MG63 (cell line): ENCODE data around the gene RPL21. TPM values are rescaled to one million over a fixed set of nuclear protein-coding genes. Genes with fewer than 3 reads are reported as not detected.
"Not testable (repeated sequence)": the region's sequence is repeated elsewhere in the genome, so short reads cannot be mapped to it uniquely, and the experiment has no call there.

Experiments used
- DNase-seq: peaks from one replicate; pipeline ENCODE4 v3.0.0-alpha.2; 2020
- H3K27me3 ChIP-seq: fragments of 250-450 bp; sonication (Bioruptor Pico); 2 replicates; pipeline ENCODE4 v1.5.1; 2020; ENCODE audit warnings: mild to moderate bottlenecking, moderate library complexity
- H3K36me3 ChIP-seq: fragments of 250-450 bp; sonication (Bioruptor Pico); 2 replicates; pipeline ENCODE4 v1.5.1; 2020; ENCODE audit warnings: mild to moderate bottlenecking, moderate library complexity
- H3K4me3 ChIP-seq: fragments of 250-450 bp; sonication (Bioruptor Pico); 2 replicates; pipeline ENCODE4 v1.5.1; 2020; ENCODE audit warnings: mild to moderate bottlenecking, moderate library complexity
- H3K9me3 ChIP-seq: fragments of 250-450 bp; sonication (Bioruptor Pico); 2 replicates; pipeline ENCODE4 v1.5.1; 2020; ENCODE audit warnings: mild to moderate bottlenecking, moderate library complexity
- total RNA-seq: library from RNA; depleted of rRNA; stranded (reverse); fragments of >200 nt; shearing (Covaris generic); gene quantifications from 2 replicates; pipeline ENCODE4 v1.2.3, GENCODE V29; 2014; ENCODE audit warnings: low replicate concordance; rRNA removed

The RPL21 gene
- 1,701 and 2,215 TPM in 2 replicates for total RNA-seq

- peak; percentile 95 for DNase-seq
- peak within 1 kb of the TSS; percentile 92 for H3K4me3 ChIP-seq
- H3K27me3 ChIP-seq = no peaks in the 10 kb centered on the region
- peaks cover 49% of the 10 kb centered on the region for H3K36me3 ChIP-seq
- H3K9me3 ChIP-seq = no peaks in the 10 kb centered on the region
Observed at GRCh38 chr13:27251166-27252091, at the start of gene RPL21. RPL21 (plus strand) TSS chr13:27251558; CDS start chr13:27253777, 2,219 bp downstream.

- H3K4me3 ChIP-seq = no peak overlapping the region
- no peaks in the 10 kb centered on the region for H3K36me3 ChIP-seq
- no peak for DNase-seq
Observed at GRCh38 chr13:27201661-27202060, 49.7 kb upstream of the RPL21 start.

DNA sequence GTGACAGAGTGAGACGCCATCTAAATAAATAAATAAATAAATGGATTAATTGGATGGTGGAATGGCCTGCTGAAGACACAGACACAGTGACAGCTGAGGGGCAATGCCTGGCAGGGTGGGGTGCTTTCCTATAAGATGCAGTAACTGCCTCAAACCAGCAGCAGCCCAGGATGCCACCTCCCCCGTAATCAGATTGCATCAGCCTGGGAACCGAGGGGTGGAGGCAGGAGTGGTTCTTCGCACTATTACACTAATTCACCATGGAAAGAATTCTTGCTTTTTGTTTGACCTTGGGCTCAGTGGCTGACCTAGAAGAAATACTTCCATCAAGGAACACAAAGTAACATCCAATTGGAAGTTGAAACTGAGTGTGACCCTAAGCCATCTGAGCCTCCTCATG, 48.2 kb upstream of the RPL21 start:
- H3K36me3 ChIP-seq = no peaks in the 10 kb centered on the region
- DNase-seq = no peak
- H3K9me3 ChIP-seq = no peaks in the 10 kb centered on the region
- no peaks in the 10 kb centered on the region for H3K27me3 ChIP-seq
- H3K4me3 ChIP-seq = no peak overlapping the region

More at GRCh38 chr13:27201661-27202060, 49.7 kb upstream of the RPL21 start:
- 0 out of 2 replicates have a peak, but pooled peaks cover 2% of the 10 kb centered on the region for H3K9me3 ChIP-seq
- H3K27me3 ChIP-seq = no peaks in the 10 kb centered on the region

- no peak for DNase-seq
Observed at GRCh38 chr13:27203854-27204253, 47.5 kb upstream of the RPL21 start.

DNA sequence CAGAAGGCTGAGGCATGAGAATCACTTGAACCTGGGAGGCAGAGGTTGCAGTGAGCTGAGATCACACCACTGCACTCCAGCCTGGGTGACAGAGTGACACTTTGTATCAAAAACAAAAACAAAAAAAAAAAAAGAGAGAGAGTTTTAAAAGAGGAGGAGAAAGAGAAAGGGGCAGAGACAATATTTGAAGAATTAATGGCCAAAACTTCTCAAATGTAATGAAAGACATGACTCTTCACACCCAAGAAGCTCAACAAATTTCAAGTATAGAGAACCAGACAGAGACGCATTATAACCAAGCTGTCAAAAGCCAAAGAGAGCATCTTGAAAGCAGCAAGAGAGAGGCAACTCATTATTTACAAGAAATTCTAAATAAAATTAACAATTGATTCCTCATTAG, 42.8 kb upstream of the RPL21 start:
- H3K36me3 ChIP-seq = no peaks in the 10 kb centered on the region
- H3K4me3 ChIP-seq = no peak overlapping the region
- H3K27me3 ChIP-seq = no peaks in the 10 kb centered on the region
- H3K9me3 ChIP-seq = no peaks in the 10 kb centered on the region
- DNase-seq = no peak

More at GRCh38 chr13:27203854-27204253, 47.5 kb upstream of the RPL21 start:
- H3K36me3 ChIP-seq = no peaks in the 10 kb centered on the region
- no peak overlapping the region for H3K4me3 ChIP-seq
- no peaks in the 10 kb centered on the region for H3K9me3 ChIP-seq
- H3K27me3 ChIP-seq = no peaks in the 10 kb centered on the region

GRCh38 chr13:27211271-27211670, 40.1 kb upstream of the RPL21 start:
- Histone ChIP-seq H3K27me3 (no peaks in the 10 kb centered on the region), H3K36me3 (no peaks in the 10 kb centered on the region), H3K4me3 (no peak overlapping the region), H3K9me3 (no peaks in the 10 kb centered on the region)
- DNase-seq = no peak

DNA sequence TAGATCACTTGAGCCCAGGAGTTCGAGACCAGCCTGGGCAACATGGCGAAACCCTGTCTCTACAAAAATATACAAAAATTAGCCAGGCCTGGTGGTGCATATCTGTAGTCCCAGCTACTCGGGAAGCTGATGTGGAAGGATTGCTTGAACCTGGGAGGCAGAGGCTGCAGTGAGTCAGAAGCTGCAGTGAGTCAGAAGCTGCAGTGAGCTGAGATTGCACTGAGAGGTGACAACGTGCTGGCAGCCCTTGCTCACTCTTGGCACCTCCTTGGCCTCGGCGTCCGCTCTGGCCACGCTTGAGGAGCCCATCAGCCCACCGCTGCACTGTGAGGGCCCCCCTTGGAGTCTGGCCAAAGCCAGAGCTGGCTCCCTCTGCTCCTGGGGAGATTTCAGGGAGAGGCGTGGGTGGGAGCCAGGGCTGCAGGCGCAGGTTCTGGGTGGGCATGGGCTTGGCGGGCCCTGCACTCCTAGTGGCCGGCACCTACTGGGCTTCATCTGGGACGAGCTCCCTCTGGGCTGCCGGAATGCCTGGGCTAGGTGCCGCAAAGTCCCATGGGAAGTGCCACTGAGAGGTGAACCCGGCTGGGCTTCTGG, 39.5 kb upstream of the RPL21 start:
- Histone ChIP-seq H3K9me3 (no peaks in the 10 kb centered on the region), H3K4me3 (peak overlapping the region; percentile 14; the same call in 1 of the 2 replicates), H3K36me3 (no peaks in the 10 kb centered on the region), H3K27me3 (no peaks in the 10 kb centered on the region)
- peak; percentile 92 for DNase-seq

GRCh38 chr13:27213386-27213785, 38.0 kb upstream of the RPL21 start:
- DNase-seq, H3K9me3 ChIP-seq, H3K4me3 ChIP-seq, H3K36me3 ChIP-seq, H3K27me3 ChIP-seq: not testable (repeated sequence)

DNA sequence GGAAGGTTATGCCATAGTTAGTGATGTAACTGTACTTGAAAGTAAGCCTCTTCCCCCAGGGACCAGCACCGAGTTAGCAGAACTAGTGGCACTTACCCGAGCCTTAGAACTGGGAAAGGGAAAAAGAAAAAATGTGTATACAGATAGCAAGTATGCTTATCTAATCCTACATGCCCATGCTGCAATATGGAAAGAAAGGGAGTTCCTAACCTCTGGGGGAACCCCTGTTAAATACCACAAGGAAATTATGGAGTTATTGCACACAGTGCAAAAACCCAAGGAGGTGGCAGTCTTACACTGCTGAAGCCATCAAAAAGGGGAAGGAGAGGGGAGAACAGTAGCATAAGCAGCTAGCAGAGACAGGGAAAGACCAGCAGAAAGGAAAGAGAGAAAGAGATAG, 33.6 kb upstream of the RPL21 start:
- not testable (repeated sequence) for H3K36me3 ChIP-seq, H3K27me3 ChIP-seq, H3K4me3 ChIP-seq, H3K9me3 ChIP-seq, DNase-seq

DNA sequence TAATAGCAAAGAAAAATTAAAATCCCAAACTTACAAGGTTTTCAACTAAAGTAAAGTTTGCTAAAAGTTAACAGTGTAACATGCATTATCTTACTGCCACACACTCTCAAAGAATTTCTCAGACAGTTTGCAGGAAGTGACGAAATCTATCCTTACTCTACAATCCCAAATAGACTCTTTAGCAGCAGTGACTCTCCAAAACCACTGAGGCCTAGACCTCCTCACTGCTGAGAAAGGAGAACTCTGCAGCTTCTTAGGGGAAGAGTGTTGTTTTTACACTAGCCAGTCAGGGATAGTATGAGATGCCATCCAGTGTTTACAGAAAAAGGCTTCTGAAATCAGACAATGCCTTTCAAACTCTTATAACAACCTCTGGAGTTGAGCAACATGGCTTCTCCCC, 32.5 kb upstream of the RPL21 start:
- H3K27me3 ChIP-seq, H3K9me3 ChIP-seq, H3K4me3 ChIP-seq, DNase-seq, H3K36me3 ChIP-seq: not testable (repeated sequence)

DNA sequence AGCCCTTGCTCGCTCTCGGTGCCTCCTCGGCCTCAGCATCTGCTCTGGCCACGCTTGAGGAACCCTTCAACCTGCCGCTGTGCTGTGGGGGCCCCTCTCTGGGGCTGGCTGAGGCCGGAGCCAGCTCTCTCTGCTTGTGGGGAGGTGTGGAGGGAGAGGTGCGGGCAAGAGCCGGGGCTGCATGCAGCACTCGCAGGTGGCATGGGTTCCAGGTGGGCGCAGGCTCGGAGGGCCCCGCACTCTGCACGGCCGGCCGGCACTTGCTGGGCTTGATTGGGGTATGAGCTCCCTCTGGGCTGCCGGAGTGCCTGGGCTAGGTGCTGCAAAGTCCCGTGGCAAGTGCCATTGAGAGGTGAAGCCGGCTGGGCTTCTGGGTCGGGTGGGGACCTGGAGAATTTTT, 31.7 kb upstream of the RPL21 start:
- Histone ChIP-seq H3K4me3 (no peak overlapping the region), H3K9me3 (peaks cover 2% of the 10 kb centered on the region; the same call in 1 of the 2 replicates), H3K27me3 (no peaks in the 10 kb centered on the region), H3K36me3 (no peaks in the 10 kb centered on the region)
- no peak for DNase-seq

DNA sequence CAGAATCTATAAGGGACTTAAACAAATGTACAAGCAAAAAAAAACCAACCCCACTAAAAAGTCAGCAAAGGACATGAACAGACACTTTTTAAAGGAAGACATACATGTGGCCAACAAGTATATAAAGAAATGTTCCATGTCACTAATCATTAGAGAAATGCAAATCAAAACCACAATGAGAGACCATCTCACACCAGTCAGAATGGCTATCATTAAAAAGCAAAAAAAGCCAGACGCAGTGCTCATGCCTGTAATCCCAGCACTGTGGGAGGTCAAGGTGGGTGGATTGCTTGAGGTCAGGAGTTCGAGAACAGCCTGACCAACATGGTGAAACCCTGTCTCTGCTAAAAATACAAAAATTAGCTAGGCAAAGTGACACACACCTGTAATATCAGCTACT, 29.3 kb upstream of the RPL21 start:
- H3K9me3 ChIP-seq = not testable (repeated sequence)

GRCh38 chr13:27226991-27227390, 24.4 kb upstream of the RPL21 start:
- no peaks in the 10 kb centered on the region for H3K36me3 ChIP-seq
- no peak overlapping the region for H3K4me3 ChIP-seq
- H3K9me3 ChIP-seq = peaks cover 13% of the 10 kb centered on the region
- no peak for DNase-seq
- no peaks in the 10 kb centered on the region for H3K27me3 ChIP-seq

More for the DNA sequence above, 29.3 kb upstream of the RPL21 start:
- not testable (repeated sequence) for H3K4me3 ChIP-seq, H3K36me3 ChIP-seq, DNase-seq, H3K27me3 ChIP-seq

DNA sequence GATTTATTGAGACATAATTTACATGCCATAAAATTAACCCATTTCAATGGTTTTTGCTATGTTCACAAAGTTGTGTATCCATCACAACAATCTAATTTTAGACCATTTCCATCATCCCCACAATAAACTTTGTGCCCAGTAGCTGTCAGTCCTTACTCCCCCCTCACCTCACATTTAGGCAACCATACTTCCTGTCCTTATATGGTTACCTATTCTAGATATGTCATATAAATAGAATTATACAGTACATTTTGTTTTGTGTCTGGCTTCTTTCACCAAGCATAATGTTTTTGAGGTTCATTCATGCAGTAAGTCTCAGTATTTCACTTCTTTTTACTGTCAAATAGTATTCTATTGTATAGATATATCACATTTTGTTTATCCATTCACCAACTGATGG, 23.2 kb upstream of the RPL21 start:
- Histone ChIP-seq H3K36me3 (no peaks in the 10 kb centered on the region), H3K27me3 (no peaks in the 10 kb centered on the region), H3K9me3 (peaks cover 17% of the 10 kb centered on the region), H3K4me3 (no peak overlapping the region)
- DNase-seq = no peak

- peaks cover 17% of the 10 kb centered on the region for H3K9me3 ChIP-seq
- no peak overlapping the region for H3K4me3 ChIP-seq
- H3K36me3 ChIP-seq = no peaks in the 10 kb centered on the region
- no peak for DNase-seq
- H3K27me3 ChIP-seq = no peaks in the 10 kb centered on the region
Observed at GRCh38 chr13:27229642-27230041, 21.7 kb upstream of the RPL21 start.

DNA sequence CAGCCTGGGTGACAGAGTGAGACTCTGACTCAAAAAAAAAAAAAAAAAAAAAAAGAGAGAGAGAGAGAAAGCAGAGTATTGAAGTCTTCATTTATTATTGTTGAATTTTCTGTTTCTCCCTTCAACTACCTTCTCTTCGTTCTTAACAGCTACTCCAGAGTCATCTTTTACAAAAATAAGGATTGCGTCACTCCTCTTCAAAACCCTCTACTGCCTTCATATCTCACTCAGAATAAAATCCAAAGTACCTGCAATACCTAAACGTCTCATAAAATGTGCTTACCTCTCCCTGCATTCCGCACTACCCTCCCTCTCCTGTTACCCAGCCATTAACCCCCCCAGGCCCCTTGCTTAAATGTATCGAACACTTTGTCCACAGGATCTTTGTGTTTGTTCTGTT, 17.4 kb upstream of the RPL21 start:
- no peak overlapping the region for H3K4me3 ChIP-seq
- H3K9me3 ChIP-seq = peaks cover 10% of the 10 kb centered on the region
- H3K36me3 ChIP-seq = no peaks in the 10 kb centered on the region
- no peaks in the 10 kb centered on the region for H3K27me3 ChIP-seq
- DNase-seq = no peak

GRCh38 chr13:27236478-27236877, 14.9 kb upstream of the RPL21 start:
- H3K27me3 ChIP-seq = no peaks in the 10 kb centered on the region
- DNase-seq = no peak
- H3K36me3 ChIP-seq = no peaks in the 10 kb centered on the region
- peaks cover 7% of the 10 kb centered on the region for H3K9me3 ChIP-seq
- no peak overlapping the region for H3K4me3 ChIP-seq

DNA sequence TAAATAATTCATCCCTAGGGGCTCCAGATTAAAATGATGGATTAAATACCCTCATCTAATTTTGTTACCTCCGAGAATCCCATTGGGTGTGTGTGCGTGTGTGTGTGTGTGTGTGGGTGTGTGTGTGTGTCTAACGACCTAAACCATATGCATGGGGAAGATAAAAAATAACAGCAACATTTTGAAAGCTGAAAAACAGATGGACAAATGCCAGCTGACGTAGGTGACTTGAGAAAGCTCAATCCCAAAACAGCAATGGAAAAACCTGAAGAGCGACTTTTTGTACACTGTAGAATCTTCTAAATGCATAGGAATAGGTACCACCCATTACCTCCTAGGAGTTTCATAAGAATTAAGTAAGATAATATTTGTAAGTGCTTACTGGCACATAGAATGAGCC, 8.7 kb upstream of the RPL21 start:
- H3K27me3 ChIP-seq = no peaks in the 10 kb centered on the region

More for the DNA sequence above, 8.7 kb upstream of the RPL21 start:
- no peak overlapping the region for H3K4me3 ChIP-seq
- no peak for DNase-seq
- no peaks in the 10 kb centered on the region for H3K9me3 ChIP-seq
- H3K36me3 ChIP-seq = no peaks in the 10 kb centered on the region
